Glomerular endothelial cell (primary cell): Measurements from ENCODE around the gene AXL. TPM values are rescaled to one million over a fixed set of nuclear protein-coding genes. Genes with fewer than 3 reads are reported as not detected.

Experiments
- DNase-seq: peaks from one replicate; pipeline ENCODE4 v3.0.0-alpha.2; 2011; ENCODE audit warnings: low read depth, low spot score; ENCODE audit errors: extremely low read depth
- total RNA-seq: library from RNA; depleted of rRNA; stranded (reverse); fragments of >200 nt; gene quantifications from 2 replicates; pipeline ENCODE4 v1.2.3, GENCODE V29; 2015

Gene AXL
- total RNA-seq, 1 donor from 2014 or later = 64.5 TPM

DNA sequence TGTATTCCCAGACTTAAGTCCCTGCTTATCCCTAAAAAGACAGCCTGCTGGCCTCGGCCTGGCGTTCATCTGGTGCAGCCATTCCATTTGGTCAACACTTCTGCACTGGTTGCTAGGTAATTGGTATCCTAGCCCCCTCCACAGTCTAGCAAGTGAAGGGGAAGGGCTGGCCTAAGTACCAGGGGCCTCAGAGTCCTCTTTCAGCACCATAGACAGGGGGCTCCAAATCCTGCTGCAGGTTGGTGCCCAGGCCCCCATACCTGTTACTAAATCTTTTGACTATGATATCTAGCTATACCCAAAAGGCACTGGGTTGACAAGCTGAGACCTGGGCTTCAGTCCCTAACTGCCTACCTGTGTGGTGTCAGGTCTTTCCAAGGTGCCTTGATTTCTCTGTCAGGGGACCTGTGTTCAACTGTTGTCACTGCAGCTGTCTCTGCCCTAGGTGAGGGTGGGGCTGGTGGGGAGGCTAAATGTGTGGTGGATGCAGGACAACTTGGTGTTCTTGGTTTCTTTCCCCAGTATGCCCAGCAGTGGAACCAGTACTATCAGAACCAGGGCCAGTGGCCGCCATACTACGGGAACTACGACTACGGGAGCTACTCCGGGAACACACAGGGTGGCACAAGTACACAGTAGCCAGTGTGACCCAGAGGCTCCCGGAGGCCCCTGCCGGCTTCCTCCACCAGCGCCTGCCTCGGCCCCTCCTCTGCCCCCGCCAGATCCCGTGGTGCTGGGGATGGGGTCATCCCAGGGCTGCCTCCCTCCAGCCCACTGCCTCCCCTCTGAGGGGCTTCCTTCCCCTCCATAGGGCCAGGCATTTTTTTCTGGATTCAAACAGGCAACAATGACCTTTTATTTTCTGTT lies 87.1 kb downstream of the AXL start:
- DNase-seq = no peak

DNA sequence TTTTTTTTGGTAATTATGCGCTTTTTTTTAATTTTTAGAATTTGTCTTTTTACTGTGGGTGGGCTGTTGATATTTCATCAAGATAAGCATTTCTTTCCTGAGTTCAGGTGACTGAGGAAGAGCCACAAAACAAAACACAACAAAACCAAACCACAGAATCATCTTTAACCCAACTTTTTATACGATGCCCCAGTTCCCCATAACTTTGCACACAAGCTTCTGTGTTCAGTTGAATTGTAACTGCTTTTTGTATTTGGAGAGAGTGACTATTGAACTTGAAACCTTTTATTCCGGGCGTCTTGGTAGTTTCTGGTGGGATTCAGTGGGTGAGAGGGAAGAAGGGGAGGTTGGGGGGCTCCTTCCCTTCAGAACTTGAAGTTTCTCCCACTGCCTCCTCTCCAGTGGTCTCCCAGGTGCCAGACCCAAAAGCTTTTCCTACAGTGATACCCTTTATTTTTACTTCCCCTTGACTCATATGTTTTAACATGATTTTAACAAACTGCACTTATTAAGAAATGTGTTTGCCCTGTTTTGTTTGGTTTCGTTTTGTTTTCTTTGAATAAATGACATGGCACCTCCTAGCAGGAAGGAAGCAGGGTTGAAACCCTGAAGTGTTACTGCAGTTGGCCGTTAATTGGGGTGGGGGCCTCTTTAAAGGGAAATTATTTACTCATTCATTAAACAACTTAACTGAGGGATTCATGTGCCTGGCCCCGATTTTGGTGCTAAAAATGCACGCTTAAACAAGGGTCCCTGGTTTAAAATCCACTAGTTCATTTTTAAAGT lies 88.3 kb downstream of the AXL start:
- DNase-seq = no peak

DNA sequence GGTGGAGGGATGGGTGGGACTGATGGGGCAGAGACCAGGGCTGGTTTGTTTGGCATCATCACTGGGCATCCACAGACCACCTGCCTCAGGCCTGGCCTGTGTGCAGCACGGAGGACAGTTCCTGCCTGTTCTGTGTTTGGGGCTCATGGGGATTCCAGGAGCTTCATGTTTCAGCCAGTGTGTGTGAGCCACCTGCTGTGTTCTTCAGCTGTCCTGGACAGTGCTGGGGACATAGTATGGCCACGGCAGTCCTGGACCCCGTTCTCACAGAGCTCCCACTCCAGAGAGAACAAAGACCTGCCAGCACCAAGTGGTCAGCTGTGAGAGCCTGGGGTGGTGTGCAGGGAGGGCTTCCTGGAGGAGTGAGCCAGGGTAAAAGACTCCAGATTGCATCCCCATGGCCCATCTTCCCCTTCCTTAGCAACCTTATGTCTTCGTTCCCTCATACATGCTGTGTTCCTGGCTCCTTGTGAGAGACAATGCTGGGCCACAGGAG lies 89.0 kb downstream of the AXL start:
- no peak for DNase-seq

DNA sequence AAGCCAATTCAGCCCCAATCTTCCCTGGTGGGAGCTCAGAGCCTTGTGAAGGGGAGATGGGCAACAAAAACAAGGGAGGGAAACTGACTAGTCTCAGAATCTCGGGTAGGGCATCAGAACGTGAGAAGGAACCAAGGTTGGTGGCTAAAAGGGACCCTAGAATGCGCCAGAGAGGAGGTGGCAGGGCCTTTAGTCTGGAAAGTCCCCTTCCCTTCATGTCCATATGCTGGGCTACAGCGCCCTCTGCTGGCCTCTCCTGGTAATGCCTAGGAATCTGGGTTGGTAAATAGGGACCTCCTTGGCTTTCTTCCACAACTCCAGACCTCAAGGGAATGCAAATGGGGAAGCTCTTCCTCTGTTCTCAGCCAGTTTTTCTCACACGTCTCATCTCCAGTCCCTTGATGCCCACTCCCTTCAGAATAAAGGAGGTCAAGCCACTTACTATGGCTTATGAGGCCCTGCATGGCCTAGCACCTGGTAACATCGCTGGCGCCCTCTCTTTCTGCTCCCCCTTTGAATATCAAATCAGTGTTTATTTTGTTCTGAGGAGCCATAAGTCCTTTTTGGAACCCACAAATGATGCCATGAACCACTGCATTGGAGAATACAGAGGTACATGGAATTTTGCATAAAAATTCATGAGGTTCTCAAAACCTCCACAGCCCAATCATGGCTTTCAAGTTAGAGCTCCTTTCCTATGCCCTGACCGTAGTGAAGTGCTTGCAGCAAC lies 89.6 kb downstream of the AXL start:
- DNase-seq = no peak

DNA sequence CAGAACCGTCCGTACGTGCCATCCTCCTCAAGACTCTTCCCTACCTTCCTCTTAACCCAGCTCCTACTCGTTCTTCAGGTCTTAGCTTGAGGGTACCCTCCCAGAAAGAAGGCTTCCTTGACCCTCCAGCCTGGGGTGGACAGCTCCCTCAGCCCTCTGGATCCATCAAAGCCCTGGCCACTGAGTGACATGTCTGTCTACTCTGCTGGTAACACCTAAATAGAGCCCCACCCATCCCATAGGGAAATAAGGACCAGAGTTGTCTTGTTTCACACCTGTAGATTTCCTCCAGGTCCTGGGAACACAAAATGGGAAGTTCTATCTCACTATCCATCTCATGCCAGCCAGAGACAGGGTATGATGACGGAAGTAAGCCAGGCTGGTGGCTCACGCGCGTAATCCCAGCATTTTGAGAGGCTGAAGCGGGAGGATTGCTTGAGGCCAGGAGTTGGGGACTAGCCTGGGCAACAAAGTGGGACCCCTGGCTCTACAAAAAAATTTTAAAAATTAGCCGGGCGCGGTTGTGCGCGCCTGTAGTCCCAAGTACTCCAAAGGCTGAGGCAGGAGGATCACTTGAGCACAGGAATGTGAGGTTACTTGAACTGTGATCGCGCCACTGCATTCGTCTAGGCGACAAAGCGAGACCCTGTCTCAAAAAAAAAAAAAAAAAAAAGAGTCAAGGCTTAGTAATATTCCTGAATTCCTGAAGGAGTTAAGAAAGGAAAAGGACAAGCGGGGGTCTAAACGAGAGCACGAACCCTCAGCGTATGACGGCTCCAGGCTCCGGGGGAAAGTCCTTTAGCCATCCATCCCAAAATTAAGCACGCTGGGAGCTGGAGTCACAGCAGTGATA lies 90.4 kb downstream of the AXL start:
- no peak for DNase-seq

DNA sequence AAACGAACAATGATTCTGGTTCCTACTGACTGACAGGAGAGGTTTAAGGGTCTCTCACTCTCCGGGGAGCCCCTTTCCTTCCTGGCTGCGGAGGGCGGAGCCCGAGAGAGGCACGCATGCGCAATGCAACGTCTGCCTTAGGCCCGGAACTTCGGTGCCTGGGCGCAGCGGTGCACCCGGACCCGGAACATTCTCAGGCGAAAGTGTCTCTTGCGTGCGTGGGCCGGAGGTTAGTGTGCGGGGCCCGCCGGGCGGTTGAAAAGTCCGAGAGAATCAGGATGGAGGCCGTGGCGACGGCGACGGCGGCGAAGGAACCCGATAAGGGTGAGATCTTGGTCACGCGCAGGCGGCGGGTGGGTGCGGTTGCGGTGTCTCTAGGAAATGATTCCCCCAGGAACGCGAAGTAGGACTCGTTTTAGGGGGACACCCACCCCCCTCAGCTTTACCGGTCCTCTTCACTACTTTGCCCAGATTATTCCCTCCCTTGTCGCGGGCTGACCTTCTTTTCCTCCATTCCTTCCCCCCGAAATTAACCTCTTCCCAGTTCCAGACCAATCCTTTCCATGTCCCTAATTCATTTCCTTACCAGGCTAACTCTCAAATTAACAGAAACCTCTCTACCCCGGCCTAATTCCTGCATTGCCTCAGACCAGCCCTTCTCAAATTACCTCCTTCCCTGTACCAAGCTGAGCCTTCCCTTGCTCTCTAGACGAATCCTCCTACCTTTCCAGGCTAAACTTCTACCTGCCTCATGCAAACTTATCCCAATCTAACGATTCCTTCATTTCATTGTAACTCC lies 91.2 kb downstream of the AXL start, which contains the start of gene CCDC97:
CCDC97 (plus strand) TSS at position 140 of the 799 bp plus-strand sequence; CDS start at position 279, 139 bp downstream.
- no peak for DNase-seq

DNA sequence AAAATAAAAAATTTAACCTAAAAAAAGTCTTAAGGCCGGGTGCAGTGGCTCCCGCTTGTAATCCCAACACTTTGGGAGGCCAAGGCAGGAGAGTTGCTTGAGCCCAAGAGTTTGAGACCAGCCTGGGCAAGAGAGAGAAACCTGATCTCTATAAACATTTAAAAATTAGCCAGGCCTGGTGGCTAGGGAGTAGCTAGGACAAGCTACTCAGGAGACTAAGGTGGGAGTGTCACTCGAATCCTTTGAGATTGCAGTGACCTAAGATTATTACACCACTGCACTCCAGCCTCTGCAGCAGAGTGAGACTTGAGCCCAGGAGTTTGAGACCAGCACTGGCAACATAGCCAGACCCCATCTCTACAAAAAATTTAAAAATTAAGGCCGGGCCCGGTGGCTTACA lies 92.0 kb downstream of the AXL start:
- no peak for DNase-seq

Other genes starting within 250 kb of the AXL start
- gene CYP2B6, start 227.9 kb upstream of the AXL start, total RNA-seq = not detected in 2 replicates
- not detected in 2 replicates for gene CYP2A13, start 130.8 kb upstream of the AXL start, total RNA-seq
- not detected in 2 replicates for gene CYP2F1, start 104.8 kb upstream of the AXL start, total RNA-seq
- gene CYP2S1, start 26.0 kb upstream of the AXL start, total RNA-seq = 0.88 and 9.1 TPM in 2 replicates
- gene HNRNPUL1, start 45.1 kb downstream of the AXL start, total RNA-seq = 135 and 217 TPM in 2 replicates
- gene CCDC97, start 90.9 kb downstream of the AXL start, total RNA-seq = 10.9 and 16.3 TPM in 2 replicates
- 59.4 and 176 TPM in 2 replicates for gene TGFB1, start 134.7 kb downstream of the AXL start, total RNA-seq
- gene B9D2, start 144.9 kb downstream of the AXL start, total RNA-seq = 7.6 and 8.2 TPM in 2 replicates
- 9.4 and 10.1 TPM in 2 replicates for gene TMEM91, start 157.3 kb downstream of the AXL start, total RNA-seq
- gene EXOSC5, start 178.1 kb downstream of the AXL start, total RNA-seq = 16.7 and 17.0 TPM in 2 replicates
- 27.0 and 33.6 TPM in 2 replicates for gene BCKDHA, start 178.6 kb downstream of the AXL start, total RNA-seq
- gene B3GNT8, start 208.2 kb downstream of the AXL start, total RNA-seq = 0.19 and 5.5 TPM in 2 replicates
- gene DMAC2, start 220.7 kb downstream of the AXL start, total RNA-seq = 45.2 and 50.2 TPM in 2 replicates
- not detected in 2 replicates for gene ERICH4, start 223.9 kb downstream of the AXL start, total RNA-seq